H1 (cell line): ENCODE results near the gene PPP2R3C.

Experiments used
- ASH2L ChIP-seq: fragments of 200-600, 300-600 bp; sonication (generic); IDR thresholded peaks from one replicate; pipeline ENCODE4 v1.7.1; 2017; ENCODE audit warnings: low read length
- CBX5 ChIP-seq: fragments of 300-800, 300-1000 bp; sonication (generic); IDR thresholded peaks from 2 replicates; pipeline ENCODE4 v1.7.1; 2016; ENCODE audit warnings: antibody characterized with exemption, low read length, low read depth
- CTCF ChIP-seq, 3 experiments: IDR thresholded peaks; 1 replicate in 2 of 3; 2 replicates in 1 of 3; pipeline versions ENCODE4 v1.5.1 to v1.6.1; 2011; ENCODE audit warnings: low read length in 3 of 3, mild to moderate bottlenecking in 3 of 3, inconsistent platforms in 2 of 3, low read depth in 1 of 3, moderate library complexity in 1 of 3; ENCODE audit not compliant: insufficient read depth in 1 of 3; ENCODE audit errors: control extremely low read depth in 1 of 3
- EGR1 ChIP-seq: IDR thresholded peaks from 2 replicates; pipeline ENCODE4 v1.6.1; 2011; ENCODE audit warnings: low read depth, low read length, borderline replicate concordance
- EZH2 ChIP-seq: fragments of 200-600 bp; sonication (generic); IDR thresholded peaks from 2 replicates; pipeline ENCODE4 v1.7.1; 2012; ENCODE audit warnings: low read depth, mild to moderate bottlenecking, moderate library complexity, low read length, inconsistent platforms; ENCODE audit not compliant: severe bottlenecking
- JUN ChIP-seq: IDR thresholded peaks from 2 replicates; pipeline ENCODE4 v1.6.1; 2011; ENCODE audit warnings: low read depth, mild to moderate bottlenecking, improper control_type of control experiment, low read length
- RAD21 ChIP-seq, 2 experiments: IDR thresholded peaks in 1 of 2; conservative IDR thresholded peaks in 1 of 2; 2 replicates each; pipeline ENCODE4 v1.6.1; 2011; ENCODE audit warnings: low read depth in 2 of 2, low read length in 2 of 2, improper control_type of control experiment in 1 of 2, inconsistent platforms in 1 of 2, mild to moderate bottlenecking in 1 of 2, moderate library complexity in 1 of 2
- SP2 ChIP-seq: IDR thresholded peaks from 2 replicates; pipeline ENCODE4 v1.6.1; 2012; ENCODE audit warnings: mild to moderate bottlenecking, low read length, inconsistent platforms

DNA sequence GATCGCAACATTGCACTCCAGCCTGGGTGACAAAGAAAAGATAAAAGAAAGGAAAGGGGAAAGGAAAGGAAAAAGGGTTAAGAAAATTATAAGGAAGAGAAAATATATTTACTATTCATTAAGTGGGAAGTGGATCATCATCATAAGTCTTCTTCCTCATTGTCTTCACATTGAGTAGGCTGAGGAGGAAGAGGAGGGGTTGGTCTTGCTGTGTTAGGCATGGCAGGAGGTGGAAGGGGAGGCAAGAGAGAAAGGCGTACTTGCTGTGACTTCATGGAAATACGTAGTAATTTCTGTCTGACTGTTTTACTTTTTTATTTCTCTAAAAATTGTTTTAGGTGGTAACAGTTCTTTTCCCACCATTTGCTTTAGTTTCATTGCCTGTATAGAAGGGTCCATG is 49.6 kb downstream of the PPP2R3C start:
- TF ChIP-seq CTCF (IDR thresholded peaks at IDR 0.05; ENCODE audit: control extremely low read depth in 1 of 3, insufficient read depth in 1 of 3, low read depth in 1 of 3, low read length in 3 of 3) (no peak), JUN (no peak), EGR1 (no peak), CBX5 (no peak), RAD21 (IDR thresholded peaks at IDR 0.05 in 1 of 2, conservative IDR thresholded peaks at IDR 0.05 in 1 of 2; ENCODE audit: low read depth in 2 of 2, low read length in 2 of 2) (no peak), SP2 (no peak), EZH2 (no peak), ASH2L (no peak)
